HG02840 (cell line): ENCODE data around the gene DGCR8.

Source experiments
- ATAC-seq: cut with Tn5 transposase; IDR thresholded peaks from one replicate; pipeline ENCODE4 v1.9.1; 2021; ENCODE audit warnings: mild to moderate bottlenecking, moderate library complexity, moderate number of reproducible peaks; ENCODE audit not compliant: unreplicated experiment, low FRiP score

DGCR8 gene

DNA sequence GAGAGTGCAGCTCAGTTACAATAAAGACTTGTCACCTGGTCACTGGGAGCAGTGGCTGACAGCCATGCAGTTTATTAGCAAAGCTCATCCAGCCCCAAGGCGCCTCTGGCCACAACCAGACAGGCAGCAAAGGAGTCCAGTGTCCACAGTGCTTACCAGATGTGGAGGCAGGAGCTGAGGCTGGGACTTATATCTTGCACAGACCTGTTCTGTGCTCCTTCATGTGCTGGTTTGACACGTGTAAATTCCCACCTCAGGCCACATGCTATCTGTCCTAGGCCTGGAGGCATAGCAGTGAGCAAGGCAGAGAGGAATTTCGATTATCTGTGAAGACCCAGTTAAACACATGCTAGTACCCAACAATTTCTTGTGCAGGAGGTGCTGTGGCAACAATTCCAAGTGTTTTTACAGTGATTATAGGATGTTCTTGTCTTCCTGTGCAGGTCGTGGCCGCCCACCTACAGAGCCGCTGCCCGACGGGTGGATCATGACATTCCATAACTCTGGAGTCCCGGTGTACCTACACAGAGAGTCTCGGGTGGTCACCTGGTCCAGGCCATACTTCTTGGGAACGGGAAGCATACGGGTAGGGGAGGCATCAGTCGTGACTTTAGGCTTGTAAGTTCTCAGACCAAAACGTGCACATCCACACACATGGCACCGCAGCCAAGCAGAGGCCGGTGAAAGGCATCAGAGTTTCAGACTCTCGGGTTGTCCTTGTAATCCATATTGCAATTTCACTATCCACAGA is 9.4 kb downstream of the DGCR8 start:
- no peak for ATAC-seq

DNA sequence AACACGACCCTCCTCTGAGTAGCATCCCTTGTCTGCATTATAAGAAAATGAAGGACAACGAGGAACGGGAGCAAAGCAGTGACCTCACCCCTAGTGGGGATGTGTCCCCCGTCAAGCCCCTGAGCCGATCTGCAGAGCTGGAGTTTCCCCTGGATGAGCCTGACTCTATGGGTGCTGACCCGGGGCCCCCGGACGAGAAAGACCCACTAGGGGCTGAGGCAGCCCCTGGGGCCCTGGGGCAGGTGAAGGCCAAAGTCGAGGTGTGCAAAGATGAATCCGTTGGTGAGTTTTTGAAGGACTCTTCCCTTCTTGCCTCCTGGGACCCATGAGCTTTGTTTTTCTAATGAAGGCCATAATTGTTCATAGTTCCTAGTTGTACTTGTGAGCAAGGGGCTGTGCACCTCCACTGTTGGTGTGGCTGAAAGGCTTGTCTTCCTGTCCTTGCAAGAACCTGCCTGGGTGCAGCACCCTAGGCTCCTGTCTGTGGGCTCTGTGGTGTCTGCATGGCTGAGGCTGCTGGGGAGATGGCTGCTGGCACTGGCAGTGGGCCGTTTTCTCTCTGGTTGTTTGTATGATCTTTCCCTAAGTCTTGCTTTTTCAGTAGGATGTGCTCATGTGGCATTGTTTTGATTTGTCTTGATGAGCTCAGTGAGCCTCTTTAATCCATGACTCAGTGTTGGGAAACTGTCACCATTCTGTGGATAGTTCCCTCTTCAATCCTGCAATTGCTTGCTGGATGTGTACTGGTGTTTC is 10.1 kb downstream of the DGCR8 start:
- no peak for ATAC-seq

DNA sequence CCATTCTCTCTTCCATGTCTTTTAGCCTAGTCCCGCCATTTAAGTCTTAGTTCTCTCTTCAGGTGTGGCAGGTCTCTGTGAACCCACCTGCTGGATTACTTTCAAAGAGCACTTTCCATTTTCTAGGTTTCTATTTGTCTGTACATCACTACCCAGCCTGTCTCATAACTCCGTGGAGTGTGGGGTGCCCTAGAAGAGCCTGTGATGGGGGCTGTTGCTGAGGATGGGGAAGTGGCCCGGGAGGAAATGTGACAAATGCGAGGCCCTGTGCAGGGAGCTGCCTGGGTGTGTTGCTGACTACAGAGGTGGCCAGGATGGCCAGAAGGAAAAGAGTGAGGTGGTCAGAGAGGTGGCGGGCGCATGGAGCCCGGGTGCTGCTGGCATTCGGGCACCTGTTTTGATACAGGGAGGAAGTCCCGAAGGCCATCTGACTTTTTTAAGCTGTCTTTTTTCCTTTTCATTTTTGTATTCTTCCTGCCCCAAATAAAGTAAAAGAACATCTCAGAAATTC is 10.7 kb downstream of the DGCR8 start:
- no peak for ATAC-seq

GRCh38 chr22:20091690-20092476 is 11.8 kb downstream of the DGCR8 start:
- ATAC-seq = no peak

- no peak for ATAC-seq
Observed at GRCh38 chr22:20092477-20092854, 12.4 kb downstream of the DGCR8 start.

GRCh38 chr22:20093418-20094196 is 13.6 kb downstream of the DGCR8 start:
- no peak for ATAC-seq

- no peak for ATAC-seq
Observed at GRCh38 chr22:20094197-20094807, 14.3 kb downstream of the DGCR8 start.

GRCh38 chr22:20095521-20095920 is 15.5 kb downstream of the DGCR8 start:
- no peak for ATAC-seq

DNA sequence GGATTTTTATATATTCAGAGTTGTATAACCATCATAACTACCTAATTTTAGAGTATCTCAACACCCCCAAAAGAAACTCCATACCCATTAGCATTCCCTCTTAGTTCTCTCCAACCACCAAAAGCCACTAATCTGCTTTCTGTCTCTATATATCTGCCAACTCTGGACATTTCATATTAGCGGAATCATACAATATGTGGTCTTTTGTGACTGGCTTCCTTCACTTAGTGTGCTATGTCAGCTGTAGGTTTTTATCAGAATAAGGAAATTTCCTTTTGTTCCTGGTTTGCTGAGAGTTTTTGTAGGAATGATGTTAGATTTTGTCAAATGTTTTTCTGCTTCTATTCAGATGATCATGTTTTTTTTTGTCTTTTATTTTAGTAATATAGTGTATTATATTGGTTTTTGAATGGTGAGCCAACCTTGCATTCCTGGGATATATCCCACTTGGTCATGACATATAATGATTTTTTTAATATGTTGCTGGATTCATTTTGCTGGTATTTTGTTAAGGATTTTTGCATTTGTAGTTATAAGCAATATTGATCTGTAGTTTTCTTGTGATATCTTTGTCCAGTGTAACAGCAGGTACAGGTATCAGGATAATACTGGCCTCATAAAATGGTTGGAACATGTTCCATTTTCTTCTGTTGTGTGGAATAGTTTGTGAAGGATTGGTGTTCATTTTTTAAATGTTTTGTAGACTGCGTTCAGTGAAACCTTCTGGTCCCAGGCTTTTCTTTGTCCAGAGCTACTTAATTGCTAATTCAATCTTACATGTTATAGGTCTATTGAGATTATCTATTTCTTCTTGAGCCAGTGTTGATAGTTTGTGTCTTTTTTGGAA is 16.8 kb downstream of the DGCR8 start:
- no peak for ATAC-seq

DNA sequence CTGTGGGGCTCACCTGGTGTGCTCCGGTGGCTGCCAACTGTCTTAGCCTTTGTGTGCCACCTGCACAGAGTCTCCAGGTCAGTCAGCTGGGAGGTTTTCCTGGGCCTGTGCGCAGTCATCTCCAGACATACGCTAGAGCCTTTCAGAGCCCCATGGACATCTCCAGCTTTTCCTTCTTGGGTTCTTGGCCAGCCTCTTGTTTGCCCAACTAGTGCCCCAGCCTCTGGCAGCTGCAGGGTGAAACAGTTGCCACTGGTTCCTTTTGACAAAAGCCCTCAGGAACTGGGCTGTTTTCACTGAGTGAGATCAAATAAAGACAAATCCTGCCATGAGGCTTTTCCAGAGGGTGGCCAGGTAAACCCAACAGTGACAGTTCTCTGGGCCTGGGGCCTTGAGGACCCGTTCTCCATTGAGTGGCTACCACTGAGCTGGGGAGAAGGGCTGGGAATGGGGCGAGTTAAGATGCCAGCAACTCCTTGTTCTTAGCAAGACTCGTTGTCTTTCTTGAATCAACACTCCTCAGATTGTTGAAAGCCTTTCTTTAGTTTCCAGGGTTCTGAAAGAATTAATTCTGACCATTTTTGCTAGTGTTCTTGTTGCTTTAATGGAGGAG is 19.2 kb downstream of the DGCR8 start:
- ATAC-seq = no peak

DNA sequence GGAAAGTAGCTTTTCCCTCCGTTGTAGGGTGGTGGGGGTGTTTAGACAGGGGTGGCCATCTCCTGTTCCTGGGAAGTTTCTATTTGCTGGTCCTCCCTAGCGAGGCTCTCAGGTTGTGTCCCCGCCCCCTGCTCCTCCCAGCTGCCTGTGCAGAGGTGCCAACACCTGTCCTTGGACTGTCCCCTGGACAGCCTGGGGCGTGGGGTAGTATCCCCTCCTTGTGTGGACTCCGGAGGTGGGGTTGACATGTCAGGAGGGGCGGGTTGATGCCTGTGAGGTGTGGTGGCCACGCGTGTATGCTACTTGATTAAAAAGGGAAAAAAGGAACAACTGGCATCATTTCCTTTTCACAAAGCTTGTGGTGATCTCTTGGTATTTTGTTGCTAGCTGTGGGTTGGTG is 21.6 kb downstream of the DGCR8 start:
- ATAC-seq = no peak

GRCh38 chr22:20102203-20102780 is 22.3 kb downstream of the DGCR8 start:
- no peak for ATAC-seq

GRCh38 chr22:20105456-20106204 is 25.6 kb downstream of the DGCR8 start:
- ATAC-seq = no peak

- no peak for ATAC-seq
Observed at GRCh38 chr22:20106205-20106848, 26.3 kb downstream of the DGCR8 start.

GRCh38 chr22:20106849-20107237 is 26.8 kb downstream of the DGCR8 start:
- ATAC-seq = no peak

DNA sequence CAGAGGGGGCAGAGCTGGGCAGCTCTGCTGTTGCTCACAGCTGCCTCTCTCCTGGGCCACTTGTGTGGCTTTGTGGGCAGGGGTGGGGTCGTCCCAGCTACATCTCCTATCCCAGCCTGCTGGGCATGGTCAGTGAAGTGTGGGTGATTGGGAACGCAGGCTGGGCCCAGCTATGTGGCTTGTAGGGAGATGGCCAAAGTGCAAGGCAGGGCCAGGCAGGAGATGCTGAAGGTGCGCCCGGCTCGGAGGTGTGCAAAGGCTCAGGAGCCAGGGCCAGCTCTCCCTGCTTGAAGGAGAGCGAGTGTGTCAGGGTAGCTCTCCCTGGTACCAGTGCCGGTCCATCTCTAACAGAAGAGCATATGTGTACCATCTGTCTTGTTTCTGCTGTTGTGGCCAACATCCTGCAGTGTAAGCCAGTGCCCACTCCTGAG is 27.4 kb downstream of the DGCR8 start:
- ATAC-seq = no peak
